DOHH2 (cell line): Measurements from ENCODE around the gene HACL1.

Source experiments
- H3F3A ChIP-seq: fragments of 200-600 bp; sonication (generic), shearing (Covaris generic); 2 replicates; pipeline ENCODE4 v1.6.0; 2016; ENCODE audit warnings: antibody characterized with exemption, mild to moderate bottlenecking; ENCODE audit not compliant: control insufficient read depth, insufficient read depth
- H3K27ac ChIP-seq: fragments of 200-600 bp; sonication (generic); 2 replicates; pipeline ENCODE4 v1.5.1; 2014; ENCODE audit warnings: low read depth, mild to moderate bottlenecking, low read length, moderate library complexity
- H3K27me3 ChIP-seq: fragments of 200-600 bp; sonication (generic); 2 replicates; pipeline ENCODE4 v1.6.1; 2014; ENCODE audit warnings: mild to moderate bottlenecking, low read length, mixed read lengths; ENCODE audit not compliant: control insufficient read depth
- H3K36me3 ChIP-seq: fragments of 200-600 bp; sonication (generic); 2 replicates; pipeline ENCODE4 v1.6.1; 2014; ENCODE audit warnings: mild to moderate bottlenecking, low read length, moderate library complexity, mixed read lengths; ENCODE audit not compliant: control insufficient read depth
- H3K4me1 ChIP-seq: fragments of 200-600 bp; sonication (generic); 2 replicates; pipeline ENCODE4 v1.6.1; 2014; ENCODE audit warnings: mild to moderate bottlenecking, low read length, mixed read lengths; ENCODE audit not compliant: control insufficient read depth
- H3K4me2 ChIP-seq: fragments of 200-600 bp; sonication (generic); 2 replicates; pipeline ENCODE4 v1.6.0; 2014; ENCODE audit warnings: mild to moderate bottlenecking, low read length, moderate library complexity
- H3K4me3 ChIP-seq: fragments of 200-600 bp; sonication (generic); 2 replicates; pipeline ENCODE4 v1.5.1; 2014; ENCODE audit warnings: mild to moderate bottlenecking, low read length, mixed read lengths
- H3K79me2 ChIP-seq: fragments of 200-600 bp; sonication (generic); 2 replicates; pipeline ENCODE4 v1.6.1; 2014; ENCODE audit warnings: mild to moderate bottlenecking, low read length, mixed read lengths; ENCODE audit not compliant: control insufficient read depth
- H3K9me2 ChIP-seq: fragments of 200-600 bp; sonication (generic); replicated peaks from 2 replicates; pipeline ENCODE4 v1.6.1; 2014; ENCODE audit warnings: mild to moderate bottlenecking, low read length, mixed read lengths; ENCODE audit not compliant: control insufficient read depth
- H3K9me3 ChIP-seq: fragments of 200-600 bp; sonication (generic); 2 replicates; pipeline ENCODE4 v1.6.1; 2014; ENCODE audit warnings: antibody characterized with exemption, low read length, mixed read lengths; ENCODE audit not compliant: control insufficient read depth, insufficient read depth
- H4K20me1 ChIP-seq: fragments of 200-600 bp; sonication (generic); 2 replicates; pipeline ENCODE4 v1.6.0; 2014; ENCODE audit warnings: low read depth, mild to moderate bottlenecking, antibody characterized with exemption, low read length, moderate library complexity; ENCODE audit not compliant: control insufficient read depth, insufficient read depth
- EZH2phosphoT487 ChIP-seq: fragments of 200-600 bp; sonication (generic); IDR thresholded peaks from 2 replicates; pipeline ENCODE4 v1.6.1; 2017; ENCODE audit warnings: borderline replicate concordance, mild to moderate bottlenecking, antibody characterized with exemption, low read length, moderate library complexity, mixed read lengths
- TF ChIP-seq, protein P1 (sequence below): fragments of 200-600 bp; sonication (generic); IDR thresholded peaks from one replicate; pipeline ENCODE4 v1.5.1; 2014; ENCODE audit warnings: antibody characterized with exemption, mild to moderate bottlenecking, low read depth, low read length; ENCODE audit not compliant: poor library complexity, severe bottlenecking

Gene HACL1

DNA sequence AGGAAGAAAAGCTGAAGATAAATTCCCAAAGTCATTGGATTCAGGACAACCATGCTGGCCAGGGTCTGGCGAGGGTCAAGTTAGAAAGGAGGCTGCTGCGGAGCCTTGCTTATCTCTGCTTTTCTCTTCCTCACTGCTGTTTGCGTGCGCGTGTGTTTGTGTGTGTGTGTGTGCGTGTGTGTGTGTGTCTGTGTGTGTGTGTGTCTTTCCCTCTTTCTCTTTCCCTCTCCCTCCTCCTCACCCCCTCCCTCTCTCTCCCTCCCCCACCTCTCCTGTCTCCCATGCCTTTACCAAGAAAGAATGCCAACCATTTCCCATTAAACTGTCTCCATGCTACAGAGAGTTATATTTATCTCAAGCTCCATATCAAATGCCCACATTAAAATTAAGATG lies 79.8 kb downstream of the HACL1 start, which contains the start of gene COLQ:
TSS of gene COLQ (minus strand) at position 134 of the 393 bp plus-strand sequence. CDS start at position 53, 81 bp downstream.
- Histone ChIP-seq H3K36me3 (no peaks in the 10 kb centered on the region), H3F3A (no peaks in the 10 kb centered on the region), H3K27me3 (peaks cover 16% of the 10 kb centered on the region), H3K27ac (no peak within 1 kb of the TSS), H3K4me3 (no peak within 1 kb of the TSS), H3K4me1 (peaks cover 9% of the 10 kb centered on the region), H3K9me3 (no peaks in the 10 kb centered on the region), H3K79me2 (no peaks in the 10 kb centered on the region), H4K20me1 (no peaks in the 10 kb centered on the region), H3K4me2 (no peak within 1 kb of the TSS), H3K9me2 (no peaks in the 10 kb centered on the region)
- TF ChIP-seq EZH2phosphoT487 = no peak
- TF ChIP-seq, protein P1, sequence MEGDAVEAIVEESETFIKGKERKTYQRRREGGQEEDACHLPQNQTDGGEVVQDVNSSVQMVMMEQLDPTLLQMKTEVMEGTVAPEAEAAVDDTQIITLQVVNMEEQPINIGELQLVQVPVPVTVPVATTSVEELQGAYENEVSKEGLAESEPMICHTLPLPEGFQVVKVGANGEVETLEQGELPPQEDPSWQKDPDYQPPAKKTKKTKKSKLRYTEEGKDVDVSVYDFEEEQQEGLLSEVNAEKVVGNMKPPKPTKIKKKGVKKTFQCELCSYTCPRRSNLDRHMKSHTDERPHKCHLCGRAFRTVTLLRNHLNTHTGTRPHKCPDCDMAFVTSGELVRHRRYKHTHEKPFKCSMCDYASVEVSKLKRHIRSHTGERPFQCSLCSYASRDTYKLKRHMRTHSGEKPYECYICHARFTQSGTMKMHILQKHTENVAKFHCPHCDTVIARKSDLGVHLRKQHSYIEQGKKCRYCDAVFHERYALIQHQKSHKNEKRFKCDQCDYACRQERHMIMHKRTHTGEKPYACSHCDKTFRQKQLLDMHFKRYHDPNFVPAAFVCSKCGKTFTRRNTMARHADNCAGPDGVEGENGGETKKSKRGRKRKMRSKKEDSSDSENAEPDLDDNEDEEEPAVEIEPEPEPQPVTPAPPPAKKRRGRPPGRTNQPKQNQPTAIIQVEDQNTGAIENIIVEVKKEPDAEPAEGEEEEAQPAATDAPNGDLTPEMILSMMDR = no peak

DNA sequence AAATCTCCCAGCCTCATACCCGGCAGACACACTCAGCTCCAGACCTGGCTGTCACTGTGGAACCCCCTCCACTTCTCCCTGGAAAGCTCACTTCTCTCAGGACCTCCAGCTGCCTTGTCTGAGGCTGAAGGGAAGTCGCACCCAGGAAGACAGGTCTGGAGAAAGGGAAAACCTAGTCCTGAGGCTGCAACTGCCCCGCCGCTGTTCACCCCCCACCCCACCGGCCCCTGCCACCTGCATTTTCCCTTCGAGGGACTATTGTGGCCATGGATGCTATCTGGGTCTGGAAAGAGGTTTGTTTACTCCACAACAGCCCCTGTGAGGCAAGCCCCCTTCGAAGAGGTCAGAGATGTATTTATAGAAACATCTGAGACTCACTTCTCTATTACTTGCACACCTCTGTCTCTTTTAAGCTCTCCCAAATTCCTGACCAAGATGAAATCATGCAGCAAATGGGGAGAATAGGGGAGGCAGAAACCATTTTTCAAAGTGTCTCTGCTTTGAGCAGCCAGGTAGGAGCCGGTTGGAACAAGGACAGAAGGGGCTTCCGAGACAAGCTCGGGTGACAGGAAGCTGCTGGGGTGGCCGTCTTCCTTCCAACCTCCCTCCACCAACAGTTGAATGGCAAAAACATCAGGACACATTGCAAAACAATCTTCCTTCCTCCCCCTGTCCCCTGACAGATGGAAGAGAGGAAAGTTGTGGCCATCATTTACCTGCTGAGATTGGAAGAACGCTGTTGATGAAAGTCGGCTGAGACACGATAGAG lies 80.4 kb downstream of the HACL1 start:
- Histone ChIP-seq H3K4me3 (no peak overlapping the region), H3K27me3 (peaks cover 16% of the 10 kb centered on the region), H3K4me2 (no peak overlapping the region), H3K79me2 (no peaks in the 10 kb centered on the region), H3K36me3 (no peaks in the 10 kb centered on the region), H3K9me2 (no peaks in the 10 kb centered on the region), H3K27ac (no peak overlapping the region), H3F3A (no peaks in the 10 kb centered on the region), H3K9me3 (no peaks in the 10 kb centered on the region), H3K4me1 (peaks cover 9% of the 10 kb centered on the region), H4K20me1 (no peaks in the 10 kb centered on the region)
- TF ChIP-seq EZH2phosphoT487 = no peak
- TF ChIP-seq, protein P1 = no peak

DNA sequence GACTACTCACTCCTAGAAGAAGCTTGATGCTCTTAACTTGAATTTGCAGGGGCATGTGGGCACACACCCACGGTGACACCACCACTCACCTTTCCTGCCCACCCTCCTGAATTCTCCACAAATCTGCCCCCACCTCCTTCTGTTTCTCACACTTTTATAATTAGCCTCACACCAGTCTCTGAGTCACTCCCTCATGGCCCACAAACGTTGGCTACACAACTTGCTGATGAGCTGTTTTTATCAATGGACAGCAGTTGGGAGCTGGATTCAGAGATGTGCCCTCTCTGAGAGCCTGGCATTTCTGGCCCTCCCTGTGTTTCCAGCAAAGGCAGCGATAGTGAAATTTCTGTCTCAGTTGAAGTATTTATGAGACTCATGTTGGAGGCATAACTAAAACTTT lies 81.2 kb downstream of the HACL1 start:
- peaks cover 16% of the 10 kb centered on the region for H3K27me3 ChIP-seq
- TF ChIP-seq EZH2phosphoT487 = no peak
- TF ChIP-seq, protein P1 = no peak
- H3K9me2 ChIP-seq = no peaks in the 10 kb centered on the region
- no peak overlapping the region for H3K4me3 ChIP-seq
- H3K4me2 ChIP-seq = no peak overlapping the region
- no peaks in the 10 kb centered on the region for H3K36me3 ChIP-seq
- H3K79me2 ChIP-seq = no peaks in the 10 kb centered on the region
- peaks cover 9% of the 10 kb centered on the region for H3K4me1 ChIP-seq
- H3F3A ChIP-seq = no peaks in the 10 kb centered on the region
- no peaks in the 10 kb centered on the region for H3K9me3 ChIP-seq
- H3K27ac ChIP-seq = no peak overlapping the region
- no peaks in the 10 kb centered on the region for H4K20me1 ChIP-seq
